KOPT-K1 (cell line): ENCODE results near the gene KAT2A.
"Not testable (repeated sequence)": the region's sequence is repeated elsewhere in the genome, so short reads cannot be mapped to it uniquely, and the experiment has no call there.

Experiments used
- H3K27ac ChIP-seq: fragments of 200-600 bp; sonication (generic); 2 replicates; pipeline ENCODE4 v1.5.1; 2016; ENCODE audit warnings: antibody characterized with exemption, mild to moderate bottlenecking, low read depth, low read length; ENCODE audit not compliant: poor library complexity, severe bottlenecking
- H3K36me3 ChIP-seq: fragments of 200-600 bp; sonication (generic); 2 replicates; pipeline ENCODE4 v1.5.1; 2017; ENCODE audit warnings: antibody characterized with exemption, mild to moderate bottlenecking, low read length, moderate library complexity; ENCODE audit not compliant: insufficient read depth
- H3K9me3 ChIP-seq: fragments of 200-600 bp; sonication (generic); 2 replicates; pipeline ENCODE4 v1.5.1; 2017; ENCODE audit warnings: antibody characterized with exemption, low read length, mild to moderate bottlenecking; ENCODE audit not compliant: insufficient read depth, poor library complexity, severe bottlenecking

Gene KAT2A

GRCh38 chr17:42142371-42142896, 21.3 kb upstream of the KAT2A start:
- Histone ChIP-seq H3K9me3 (no peaks in the 10 kb centered on the region), H3K36me3 (peaks cover 73% of the 10 kb centered on the region), H3K27ac (no peak overlapping the region)

GRCh38 chr17:42141382-42141781, 20.2 kb upstream of the KAT2A start:
- Histone ChIP-seq H3K9me3 (no peaks in the 10 kb centered on the region), H3K27ac (no peak overlapping the region), H3K36me3 (peaks cover 71% of the 10 kb centered on the region)

- H3K36me3 ChIP-seq = peaks cover 72% of the 10 kb centered on the region
- not testable (repeated sequence) for H3K9me3 ChIP-seq, H3K27ac ChIP-seq
These were observed 19.5 kb upstream of the KAT2A start for GRCh38 chr17:42140690-42141089.

- H3K27ac ChIP-seq = no peak overlapping the region
- H3K36me3 ChIP-seq = peaks cover 73% of the 10 kb centered on the region
These were observed 17.8 kb upstream of the KAT2A start for GRCh38 chr17:42138749-42139492.

GRCh38 chr17:42136654-42137051, 15.5 kb upstream of the KAT2A start:
- H3K27ac ChIP-seq = no peak overlapping the region
- peaks cover 66% of the 10 kb centered on the region for H3K36me3 ChIP-seq
- H3K9me3 ChIP-seq = no peaks in the 10 kb centered on the region

More at GRCh38 chr17:42138749-42139492, 17.8 kb upstream of the KAT2A start:
- no peaks in the 10 kb centered on the region for H3K9me3 ChIP-seq

GRCh38 chr17:42135664-42136653, 14.8 kb upstream of the KAT2A start:
- Histone ChIP-seq H3K9me3 (no peaks in the 10 kb centered on the region), H3K27ac (no peak overlapping the region), H3K36me3 (peaks cover 66% of the 10 kb centered on the region)

- Histone ChIP-seq H3K27ac (no peak overlapping the region), H3K36me3 (peaks cover 69% of the 10 kb centered on the region), H3K9me3 (no peaks in the 10 kb centered on the region)
These were observed 14.0 kb upstream of the KAT2A start for GRCh38 chr17:42135151-42135550.

GRCh38 chr17:42133461-42134041, 12.4 kb upstream of the KAT2A start:
- Histone ChIP-seq H3K36me3 (peaks cover 74% of the 10 kb centered on the region), H3K9me3 (no peaks in the 10 kb centered on the region), H3K27ac (peak overlapping the region; percentile 35)

- Histone ChIP-seq H3K36me3 (peaks cover 75% of the 10 kb centered on the region), H3K27ac (peak overlapping the region; percentile 35), H3K9me3 (no peaks in the 10 kb centered on the region)
These were observed 11.8 kb upstream of the KAT2A start for GRCh38 chr17:42132941-42133340.

GRCh38 chr17:42131981-42132432, 10.8 kb upstream of the KAT2A start:
- no peak overlapping the region for H3K27ac ChIP-seq
- H3K36me3 ChIP-seq = peaks cover 79% of the 10 kb centered on the region
- no peaks in the 10 kb centered on the region for H3K9me3 ChIP-seq

- H3K9me3 ChIP-seq = no peaks in the 10 kb centered on the region
- peaks cover 79% of the 10 kb centered on the region for H3K36me3 ChIP-seq
- H3K27ac ChIP-seq = no peak overlapping the region
These were observed 10.1 kb upstream of the KAT2A start for GRCh38 chr17:42131232-42131631.

- no peaks in the 10 kb centered on the region for H3K9me3 ChIP-seq
- H3K36me3 ChIP-seq = peaks cover 79% of the 10 kb centered on the region
- H3K27ac ChIP-seq = no peak overlapping the region
These were observed 9.3 kb upstream of the KAT2A start for GRCh38 chr17:42130310-42130936.

- Histone ChIP-seq H3K36me3 (peaks cover 84% of the 10 kb centered on the region), H3K9me3 (no peaks in the 10 kb centered on the region), H3K27ac (no peak overlapping the region)
These were observed 8.1 kb upstream of the KAT2A start for GRCh38 chr17:42129109-42129837.

- no peak overlapping the region for H3K27ac ChIP-seq
- peaks cover 92% of the 10 kb centered on the region for H3K36me3 ChIP-seq
These were observed 6.2 kb upstream of the KAT2A start for GRCh38 chr17:42127414-42127813.

More at GRCh38 chr17:42127414-42127813, 6.2 kb upstream of the KAT2A start:
- H3K9me3 ChIP-seq = no peaks in the 10 kb centered on the region
